Lower lobe of right lung (tissue), 2 donors: ENCODE data around the gene FTSJ1. TPM values are rescaled to one million over a fixed set of nuclear protein-coding genes. Genes with fewer than 3 reads are reported as not detected.

Experiments
- ATAC-seq, 2 donors: fragments of 200-7000 bp; cut with Tn5 transposase; one replicate each; pipeline ENCODE4 v1.9.1; 2020 to 2022; ENCODE audit warnings: mild to moderate bottlenecking in 2 of 2, moderate library complexity in 2 of 2
- DNase-seq: peaks from one replicate; pipeline ENCODE4 v3.0.0-alpha.2; 2020
- H3K27ac ChIP-seq: fragments of 200-600 bp; one replicate; pipeline ENCODE4 v1.8.0; 2022
- H3K27me3 ChIP-seq: fragments of 200-600 bp; one replicate; pipeline ENCODE4 v1.8.0; 2022; ENCODE audit warnings: low read depth
- H3K36me3 ChIP-seq: fragments of 200-600 bp; one replicate; pipeline ENCODE4 v1.8.0; 2022; ENCODE audit warnings: mild to moderate bottlenecking
- H3K4me1 ChIP-seq: fragments of 200-600 bp; one replicate; pipeline ENCODE4 v1.8.0; 2022
- H3K4me3 ChIP-seq: fragments of 200-600 bp; one replicate; pipeline ENCODE4 v1.8.0; 2022; ENCODE audit warnings: mild to moderate bottlenecking
- H3K9me3 ChIP-seq: fragments of 200-600 bp; one replicate; pipeline ENCODE4 v1.8.0; 2022
- intact Hi-C: fragments of 100-400 bp; cut with DNase I; formaldehyde crosslinking; loops from one replicate; pipeline ENCODE4 v1.11.0; 2022
- total RNA-seq: library from RNA; stranded (reverse); fragmentation: NEBNext Ultra II Directional; extraction: Animal tissue kit (Norgen Biotek cat#: 25700); gene quantifications from one replicate; pipeline ENCODE4 v1.2.1, GENCODE V29; 2021
- TF ChIP-seq, protein P1 (sequence below): fragments of 200-600 bp; IDR thresholded peaks from one replicate; pipeline ENCODE4 v1.8.0; 2022; ENCODE audit warnings: antibody characterized with exemption, mild to moderate bottlenecking
- donor health status: DM: no; HTN: yes; CAD: no; lungs with severe emphysema.

FTSJ1 gene
- total RNA-seq, 1 donor from 2014 or later = 30.2 TPM

GRCh38 chrX:48468247-48468671, 7.7 kb upstream of the FTSJ1 start:
- Histone ChIP-seq H3K27me3 (no peaks in the 10 kb centered on the region), H3K36me3 (no peaks in the 10 kb centered on the region), H3K4me3 (peak overlapping the region; percentile 44), H3K27ac (no peak overlapping the region), H3K4me1 (no peaks in the 10 kb centered on the region), H3K9me3 (no peaks in the 10 kb centered on the region)
- intact Hi-C loops = no loop called here
- DNase-seq (no peak), ATAC-seq (peak in 1 of 2 donors; percentile 56)
- TF ChIP-seq, protein P1, sequence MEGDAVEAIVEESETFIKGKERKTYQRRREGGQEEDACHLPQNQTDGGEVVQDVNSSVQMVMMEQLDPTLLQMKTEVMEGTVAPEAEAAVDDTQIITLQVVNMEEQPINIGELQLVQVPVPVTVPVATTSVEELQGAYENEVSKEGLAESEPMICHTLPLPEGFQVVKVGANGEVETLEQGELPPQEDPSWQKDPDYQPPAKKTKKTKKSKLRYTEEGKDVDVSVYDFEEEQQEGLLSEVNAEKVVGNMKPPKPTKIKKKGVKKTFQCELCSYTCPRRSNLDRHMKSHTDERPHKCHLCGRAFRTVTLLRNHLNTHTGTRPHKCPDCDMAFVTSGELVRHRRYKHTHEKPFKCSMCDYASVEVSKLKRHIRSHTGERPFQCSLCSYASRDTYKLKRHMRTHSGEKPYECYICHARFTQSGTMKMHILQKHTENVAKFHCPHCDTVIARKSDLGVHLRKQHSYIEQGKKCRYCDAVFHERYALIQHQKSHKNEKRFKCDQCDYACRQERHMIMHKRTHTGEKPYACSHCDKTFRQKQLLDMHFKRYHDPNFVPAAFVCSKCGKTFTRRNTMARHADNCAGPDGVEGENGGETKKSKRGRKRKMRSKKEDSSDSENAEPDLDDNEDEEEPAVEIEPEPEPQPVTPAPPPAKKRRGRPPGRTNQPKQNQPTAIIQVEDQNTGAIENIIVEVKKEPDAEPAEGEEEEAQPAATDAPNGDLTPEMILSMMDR = no peak

GRCh38 chrX:48468693-48469691, 7.0 kb upstream of the FTSJ1 start:
- no peaks in the 10 kb centered on the region for H3K27me3 ChIP-seq
- H3K9me3 ChIP-seq = no peaks in the 10 kb centered on the region
- intact Hi-C loops = no loop called here
- ATAC-seq (no peak), DNase-seq (no peak)
- no peaks in the 10 kb centered on the region for H3K4me1 ChIP-seq
- H3K27ac ChIP-seq = no peak overlapping the region
- no peaks in the 10 kb centered on the region for H3K36me3 ChIP-seq
- TF ChIP-seq, protein P1 = no peak
- peak overlapping the region; percentile 44 for H3K4me3 ChIP-seq

- H3K4me1 ChIP-seq = no peaks in the 10 kb centered on the region
- no peak for DNase-seq
- intact Hi-C loops = no loop called here
- H3K4me3 ChIP-seq = peak within 1 kb of the TSS; percentile 44
- no peak for ATAC-seq
- no peaks in the 10 kb centered on the region for H3K27me3 ChIP-seq
- H3K9me3 ChIP-seq = no peaks in the 10 kb centered on the region
- TF ChIP-seq, protein P1 = no peak
- no peak within 1 kb of the TSS for H3K27ac ChIP-seq
- no peaks in the 10 kb centered on the region for H3K36me3 ChIP-seq
Observed at GRCh38 chrX:48470110-48470832, 5.7 kb upstream of the FTSJ1 start, which contains the start of gene SLC38A5. TSS of gene SLC38A5 (minus strand) at chrX:48470260. CDS start at chrX:48467924, 2,336 bp downstream.

DNA sequence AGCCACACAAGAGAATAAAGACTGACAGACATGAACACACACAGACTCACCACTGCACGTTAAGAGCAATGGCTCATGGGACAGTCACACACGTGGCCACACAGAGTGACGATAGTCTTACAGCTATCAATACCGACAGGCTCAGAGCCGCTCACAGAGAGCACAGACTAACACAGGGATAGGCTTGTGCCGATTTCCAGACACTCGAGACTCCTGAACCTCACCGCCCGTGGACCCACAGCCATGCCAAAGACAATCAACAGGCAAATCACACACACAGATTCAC, 5.2 kb upstream of the FTSJ1 start:
- intact Hi-C loops = no loop called here
- no peaks in the 10 kb centered on the region for H3K4me1 ChIP-seq
- no peak for DNase-seq
- no peak overlapping the region for H3K4me3 ChIP-seq
- no peaks in the 10 kb centered on the region for H3K27me3 ChIP-seq
- no peak overlapping the region for H3K27ac ChIP-seq
- H3K36me3 ChIP-seq = no peaks in the 10 kb centered on the region
- no peak for ATAC-seq
- TF ChIP-seq, protein P1 = no peak
- H3K9me3 ChIP-seq = no peaks in the 10 kb centered on the region

GRCh38 chrX:48471504-48471903, 4.5 kb upstream of the FTSJ1 start:
- intact Hi-C loops = no loop called here

More at GRCh38 chrX:48471504-48471903, 4.5 kb upstream of the FTSJ1 start:
- no peak for ATAC-seq
- no peak for DNase-seq
- Histone ChIP-seq H3K4me3 (no peak overlapping the region), H3K9me3 (no peaks in the 10 kb centered on the region), H3K4me1 (no peaks in the 10 kb centered on the region), H3K27me3 (no peaks in the 10 kb centered on the region), H3K27ac (no peak overlapping the region), H3K36me3 (no peaks in the 10 kb centered on the region)
- TF ChIP-seq, protein P1 = no peak
